Activated T-helper 1 cell treated with anti-CD3 and anti-CD28 coated beads, Interleukin-12 subunit alpha, Interleukin-12 subunit beta, Interleukin-2, Interleukin-4 antibody, amounts not matched to agents 30 ng/mL and 10 ng/mL and 1 ng/mL, durations not matched to agents 14 hours and 24 hours and 36 hours (primary cell): Measurements from ENCODE around the gene PTP4A2. TPM values are rescaled to one million over a fixed set of nuclear protein-coding genes. Genes with fewer than 3 reads are reported as not detected.
"Not testable (repeated sequence)": the region's sequence is repeated elsewhere in the genome, so short reads cannot be mapped to it uniquely, and the experiment has no call there.

ENCODE experiments used
- DNase-seq: peaks from one replicate; pipeline ENCODE4 v3.0.0; 2021; ENCODE audit warnings: low spot score
- H3K27ac Mint-ChIP-seq: one replicate; pipeline ENCODE4 v1.8.0; 2021; ENCODE audit warnings: mild to moderate bottlenecking, mixed read lengths
- H3K27me3 Mint-ChIP-seq: one replicate; pipeline ENCODE4 v1.8.0; 2022; ENCODE audit warnings: mild to moderate bottlenecking, moderate library complexity, mixed read lengths; ENCODE audit not compliant: insufficient read depth
- H3K36me3 Mint-ChIP-seq: one replicate; pipeline ENCODE4 v1.8.0; 2021; ENCODE audit warnings: low read depth, mixed read lengths
- H3K4me1 Mint-ChIP-seq: one replicate; pipeline ENCODE4 v1.8.0; 2021; ENCODE audit warnings: low read depth, mixed read lengths
- H3K4me3 Mint-ChIP-seq: one replicate; pipeline ENCODE4 v1.8.0; 2021; ENCODE audit warnings: mild to moderate bottlenecking, moderate library complexity, mixed read lengths
- H3K9me3 Mint-ChIP-seq: one replicate; pipeline ENCODE4 v1.8.0; 2021; ENCODE audit warnings: mixed read lengths
- intact Hi-C: fragments of 100-400 bp; cut with micrococcal nuclease; formaldehyde crosslinking; loops from one replicate; pipeline ENCODE4 v1.15.1; 2024
- total RNA-seq: library from RNA; stranded (reverse); gene quantifications from 2 replicates; pipeline ENCODE4 v1.2.3, GENCODE V29; 2022

Gene PTP4A2
- total RNA-seq, 1 donor from 2014 or later: 390 TPM

- intact Hi-C loops: no loop called here
- Mint-ChIP-seq H3K36me3 (peaks cover 5% of the 10 kb centered on the region), H3K27ac (peak overlapping the region; percentile 64), H3K27me3 (no peaks in the 10 kb centered on the region), H3K4me3 (no peak overlapping the region), H3K4me1 (peaks cover 85% of the 10 kb centered on the region), H3K9me3 (no peaks in the 10 kb centered on the region)
- DNase-seq: no peak
Measured at GRCh38 chr1:31959521-31960340, 21.6 kb upstream of the PTP4A2 start.

- Mint-ChIP-seq H3K27ac (peak overlapping the region; percentile 88), H3K9me3 (no peaks in the 10 kb centered on the region), H3K4me1 (peaks cover 79% of the 10 kb centered on the region), H3K36me3 (peaks cover 8% of the 10 kb centered on the region), H3K27me3 (no peaks in the 10 kb centered on the region), H3K4me3 (peak overlapping the region; percentile 60)
- intact Hi-C loops: no loop called here
- DNase-seq: no peak
Measured at GRCh38 chr1:31957701-31958674, 19.8 kb upstream of the PTP4A2 start.

GRCh38 chr1:31955917-31956736 is 18.0 kb upstream of the PTP4A2 start:
- H3K27ac Mint-ChIP-seq: peak overlapping the region; percentile 83
- peak; percentile 84 for DNase-seq
- H3K27me3 Mint-ChIP-seq: no peaks in the 10 kb centered on the region
- peaks cover 8% of the 10 kb centered on the region for H3K36me3 Mint-ChIP-seq
- intact Hi-C loops: loop anchor here (1.0 kb wide), 5 partner anchors 8 to 65 kb away; no protein-coding TSS in a partner anchor
- peak overlapping the region; percentile 59 for H3K4me3 Mint-ChIP-seq
- H3K9me3 Mint-ChIP-seq: no peaks in the 10 kb centered on the region
- H3K4me1 Mint-ChIP-seq: peaks cover 78% of the 10 kb centered on the region

- peaks cover 71% of the 10 kb centered on the region for H3K4me1 Mint-ChIP-seq
- H3K36me3 Mint-ChIP-seq: peaks cover 8% of the 10 kb centered on the region
- intact Hi-C loops: no loop called here
- peak overlapping the region; percentile 89 for H3K27ac Mint-ChIP-seq
- peak overlapping the region; percentile 48 for H3K4me3 Mint-ChIP-seq
- no peaks in the 10 kb centered on the region for H3K9me3 Mint-ChIP-seq
- no peaks in the 10 kb centered on the region for H3K27me3 Mint-ChIP-seq
- DNase-seq: no peak
Measured at GRCh38 chr1:31954607-31955283, 16.6 kb upstream of the PTP4A2 start.

GRCh38 chr1:31952825-31953220 is 14.7 kb upstream of the PTP4A2 start:
- no peak overlapping the region for H3K4me3 Mint-ChIP-seq
- peak overlapping the region; percentile 13 for H3K27ac Mint-ChIP-seq
- peaks cover 60% of the 10 kb centered on the region for H3K4me1 Mint-ChIP-seq
- no peaks in the 10 kb centered on the region for H3K9me3 Mint-ChIP-seq
- no peaks in the 10 kb centered on the region for H3K27me3 Mint-ChIP-seq
- DNase-seq: no peak
- intact Hi-C loops: no loop called here
- peaks cover 6% of the 10 kb centered on the region for H3K36me3 Mint-ChIP-seq

GRCh38 chr1:31951276-31951675 is 13.1 kb upstream of the PTP4A2 start:
- Mint-ChIP-seq H3K27ac (no peak overlapping the region), H3K4me1 (peaks cover 58% of the 10 kb centered on the region), H3K27me3 (no peaks in the 10 kb centered on the region), H3K36me3 (peaks cover 8% of the 10 kb centered on the region), H3K4me3 (no peak overlapping the region), H3K9me3 (no peaks in the 10 kb centered on the region)
- intact Hi-C loops: no loop called here
- no peak for DNase-seq

GRCh38 chr1:31949862-31950261 is 11.7 kb upstream of the PTP4A2 start:
- Mint-ChIP-seq H3K9me3 (no peaks in the 10 kb centered on the region), H3K27ac (no peak overlapping the region), H3K27me3 (no peaks in the 10 kb centered on the region), H3K36me3 (peaks cover 6% of the 10 kb centered on the region), H3K4me3 (no peak overlapping the region), H3K4me1 (peaks cover 53% of the 10 kb centered on the region)
- intact Hi-C loops: no loop called here
- DNase-seq: no peak

GRCh38 chr1:31945677-31946076 is 7.5 kb upstream of the PTP4A2 start:
- H3K27me3 Mint-ChIP-seq, H3K36me3 Mint-ChIP-seq, intact Hi-C loops, H3K9me3 Mint-ChIP-seq, DNase-seq: not testable (repeated sequence)
- Mint-ChIP-seq H3K27ac (peak overlapping the region; percentile 79), H3K4me1 (peaks cover 49% of the 10 kb centered on the region), H3K4me3 (peak overlapping the region; percentile 75)

- peak overlapping the region; percentile 93 for H3K27ac Mint-ChIP-seq
- H3K4me1 Mint-ChIP-seq: peaks cover 53% of the 10 kb centered on the region
- intact Hi-C loops: loop anchor here (1.0 to 5.0 kb wide), 5 partner anchors 9 to 238 kb away; partner anchors contain the start of gene KHDRBS1
- H3K27me3 Mint-ChIP-seq: no peaks in the 10 kb centered on the region
- DNase-seq: peak; percentile 88
- H3K36me3 Mint-ChIP-seq: peaks cover 1% of the 10 kb centered on the region
- H3K9me3 Mint-ChIP-seq: no peaks in the 10 kb centered on the region
- H3K4me3 Mint-ChIP-seq: peak overlapping the region; percentile 85
Measured at GRCh38 chr1:31944205-31945089, 6.3 kb upstream of the PTP4A2 start.

GRCh38 chr1:31943546-31944184 is 5.5 kb upstream of the PTP4A2 start:
- Mint-ChIP-seq H3K36me3 (peaks cover 1% of the 10 kb centered on the region), H3K4me3 (peak overlapping the region; percentile 85), H3K4me1 (peaks cover 57% of the 10 kb centered on the region), H3K27me3 (no peaks in the 10 kb centered on the region), H3K9me3 (no peaks in the 10 kb centered on the region), H3K27ac (peak overlapping the region; percentile 93)
- intact Hi-C loops: loop anchor here (1.0 to 5.0 kb wide), 7 partner anchors 8 to 239 kb away; partner anchors contain the start of gene KHDRBS1
- peak; percentile 56 for DNase-seq

- intact Hi-C loops: loop anchor here (5.0 kb wide), 2 partner anchors 70 to 240 kb away; partner anchors contain the start of gene KHDRBS1
- DNase-seq, H3K9me3 Mint-ChIP-seq, H3K36me3 Mint-ChIP-seq, H3K27me3 Mint-ChIP-seq: not testable (repeated sequence)
- Mint-ChIP-seq H3K4me3 (peak overlapping the region; percentile 85), H3K27ac (peak overlapping the region; percentile 84), H3K4me1 (peaks cover 57% of the 10 kb centered on the region)
Measured at GRCh38 chr1:31942061-31942460, 3.9 kb upstream of the PTP4A2 start.
